Measurements from ENCODE around the gene NAALADL1.

DNA sequence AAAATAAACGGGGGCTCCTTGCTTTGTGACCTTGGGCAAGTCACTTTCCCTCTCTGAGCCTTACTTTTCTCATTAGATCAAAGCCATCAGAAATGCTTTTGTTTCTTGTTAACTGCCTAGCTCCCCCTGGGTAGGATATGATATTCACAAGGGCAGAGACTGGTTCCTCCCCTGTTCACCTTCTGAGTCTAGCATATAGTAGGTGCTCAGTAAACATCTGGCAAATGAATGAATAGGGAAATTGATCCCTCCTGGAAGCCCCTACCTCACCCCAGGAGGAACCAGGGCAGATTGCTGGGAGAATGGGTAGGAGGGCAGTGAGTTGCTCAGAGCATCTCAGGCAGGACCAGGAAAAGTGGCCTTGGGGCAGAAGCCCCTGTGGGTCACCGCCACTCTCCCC, 23.9 kb downstream of the NAALADL1 start:
- TF ChIP-seq, protein P1, sequence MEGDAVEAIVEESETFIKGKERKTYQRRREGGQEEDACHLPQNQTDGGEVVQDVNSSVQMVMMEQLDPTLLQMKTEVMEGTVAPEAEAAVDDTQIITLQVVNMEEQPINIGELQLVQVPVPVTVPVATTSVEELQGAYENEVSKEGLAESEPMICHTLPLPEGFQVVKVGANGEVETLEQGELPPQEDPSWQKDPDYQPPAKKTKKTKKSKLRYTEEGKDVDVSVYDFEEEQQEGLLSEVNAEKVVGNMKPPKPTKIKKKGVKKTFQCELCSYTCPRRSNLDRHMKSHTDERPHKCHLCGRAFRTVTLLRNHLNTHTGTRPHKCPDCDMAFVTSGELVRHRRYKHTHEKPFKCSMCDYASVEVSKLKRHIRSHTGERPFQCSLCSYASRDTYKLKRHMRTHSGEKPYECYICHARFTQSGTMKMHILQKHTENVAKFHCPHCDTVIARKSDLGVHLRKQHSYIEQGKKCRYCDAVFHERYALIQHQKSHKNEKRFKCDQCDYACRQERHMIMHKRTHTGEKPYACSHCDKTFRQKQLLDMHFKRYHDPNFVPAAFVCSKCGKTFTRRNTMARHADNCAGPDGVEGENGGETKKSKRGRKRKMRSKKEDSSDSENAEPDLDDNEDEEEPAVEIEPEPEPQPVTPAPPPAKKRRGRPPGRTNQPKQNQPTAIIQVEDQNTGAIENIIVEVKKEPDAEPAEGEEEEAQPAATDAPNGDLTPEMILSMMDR (IDR thresholded peaks at IDR 0.05) = no peak
- TF ChIP-seq POLR2A (IDR thresholded peaks at IDR 0.05) = no peak
